HG02588 (cell line): ENCODE results near the gene LMBR1.
A peak's percentile ranks its signal among the peaks of the same experiment; 100 is the strongest.
"Not testable (repeated sequence)": the region's sequence is repeated elsewhere in the genome, so short reads cannot be mapped to it uniquely, and the experiment has no call there.

Experiments
- ATAC-seq: cut with Tn5 transposase; IDR thresholded peaks from one replicate; pipeline ENCODE4 v1.9.1; 2021; ENCODE audit warnings: mild to moderate bottlenecking, moderate library complexity; ENCODE audit not compliant: unreplicated experiment

The LMBR1 gene

GRCh38 chr7:156659961-156660360 is 233.0 kb downstream of the LMBR1 start:
- ATAC-seq = no peak

GRCh38 chr7:156659203-156659602 is 233.8 kb downstream of the LMBR1 start:
- ATAC-seq = no peak

- no peak for ATAC-seq
These were observed 235.3 kb downstream of the LMBR1 start for GRCh38 chr7:156657681-156658080.

- peak; percentile 78 for ATAC-seq
These were observed 236.4 kb downstream of the LMBR1 start for GRCh38 chr7:156656598-156656997.

GRCh38 chr7:156655983-156656382 is 237.0 kb downstream of the LMBR1 start:
- ATAC-seq = no peak

GRCh38 chr7:156655251-156655650 is 237.7 kb downstream of the LMBR1 start:
- no peak for ATAC-seq

GRCh38 chr7:156654511-156655234 is 238.3 kb downstream of the LMBR1 start:
- ATAC-seq = no peak

GRCh38 chr7:156652886-156653568 is 240.0 kb downstream of the LMBR1 start:
- no peak for ATAC-seq

GRCh38 chr7:156651474-156651873 is 241.5 kb downstream of the LMBR1 start:
- no peak for ATAC-seq

- ATAC-seq = no peak
These were observed 242.9 kb downstream of the LMBR1 start for GRCh38 chr7:156650042-156650441.

- ATAC-seq = not testable (repeated sequence)
These were observed 245.7 kb downstream of the LMBR1 start for GRCh38 chr7:156647330-156647729.

GRCh38 chr7:156642306-156643045 is 250.5 kb downstream of the LMBR1 start:
- no peak for ATAC-seq

GRCh38 chr7:156640949-156641485 is 252.0 kb downstream of the LMBR1 start:
- peak; percentile 51 for ATAC-seq

- ATAC-seq = peak; percentile 88
These were observed 252.6 kb downstream of the LMBR1 start, which contains the start of gene RNF32 for GRCh38 chr7:156640257-156640948. RNF32 (plus strand) TSS chr7:156640774; CDS start chr7:156643878, 3,104 bp downstream.

- no peak for ATAC-seq
These were observed 253.3 kb downstream of the LMBR1 start for GRCh38 chr7:156639426-156640256.

GRCh38 chr7:156638443-156639077 is 254.4 kb downstream of the LMBR1 start:
- ATAC-seq = no peak

GRCh38 chr7:156637093-156637492 is 255.9 kb downstream of the LMBR1 start:
- not testable (repeated sequence) for ATAC-seq

- ATAC-seq = no peak
These were observed 257.2 kb downstream of the LMBR1 start for GRCh38 chr7:156635529-156636385.
